Pulmonary artery endothelial cell (primary cell): ENCODE measurements around the gene CTSG. TPM values are rescaled to one million over a fixed set of nuclear protein-coding genes. Genes with fewer than 3 reads are reported as not detected.
"Not testable (repeated sequence)": the region's sequence is repeated elsewhere in the genome, so short reads cannot be mapped to it uniquely, and the experiment has no call there.

ENCODE experiments used
- DNase-seq: peaks from one replicate; pipeline ENCODE4 v3.0.0-alpha.2; 2011; ENCODE audit warnings: low read depth, low spot score
- total RNA-seq: library from RNA; depleted of rRNA; stranded (reverse); fragments of >200 nt; gene quantifications from 2 replicates; pipeline ENCODE4 v1.2.3, GENCODE V29; 2014

Gene CTSG
- total RNA-seq, 1 donor from 2014 or later: not detected

GRCh38 chr14:24542346-24542936, 33.6 kb downstream of the CTSG start:
- DNase-seq: no peak

DNA sequence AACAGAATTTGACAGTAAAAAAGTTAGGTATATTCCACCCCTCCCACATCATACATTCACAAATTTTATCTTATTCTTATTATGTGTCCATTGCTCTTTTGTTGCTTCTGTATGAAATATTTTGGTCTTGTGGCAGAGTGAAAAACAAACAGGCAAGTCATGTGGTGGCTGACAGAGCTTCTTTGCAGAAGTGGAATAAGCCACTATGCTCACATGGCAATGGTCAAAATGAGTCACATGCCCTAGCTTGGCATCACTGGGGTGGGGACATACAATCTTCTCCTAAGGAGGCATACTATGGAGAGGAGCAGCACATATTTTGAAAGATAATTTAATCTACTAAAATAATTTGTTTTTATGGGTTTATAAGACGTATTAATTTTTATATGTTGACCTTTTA, 40.3 kb downstream of the CTSG start:
- no peak for DNase-seq

DNA sequence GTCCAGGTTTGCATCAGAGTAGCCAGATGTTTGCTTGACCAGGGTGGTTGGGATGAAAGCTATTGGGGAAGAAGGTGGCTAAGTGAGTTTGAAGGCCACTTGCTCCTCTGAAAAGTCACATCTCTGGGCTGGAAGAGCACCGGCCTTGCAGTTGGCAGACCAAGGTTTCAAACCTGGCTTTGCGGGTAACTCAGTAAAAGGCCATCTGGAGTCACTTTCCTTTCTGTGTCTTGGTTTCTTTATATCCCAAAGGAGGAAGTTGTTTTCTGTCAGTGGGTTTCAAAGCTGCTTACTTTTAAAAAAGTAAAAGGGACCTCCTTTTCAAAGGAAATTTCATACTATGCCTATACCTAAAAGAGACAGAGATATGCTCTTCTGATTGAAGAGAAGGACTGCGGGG, 41.8 kb downstream of the CTSG start:
- no peak for DNase-seq

DNA sequence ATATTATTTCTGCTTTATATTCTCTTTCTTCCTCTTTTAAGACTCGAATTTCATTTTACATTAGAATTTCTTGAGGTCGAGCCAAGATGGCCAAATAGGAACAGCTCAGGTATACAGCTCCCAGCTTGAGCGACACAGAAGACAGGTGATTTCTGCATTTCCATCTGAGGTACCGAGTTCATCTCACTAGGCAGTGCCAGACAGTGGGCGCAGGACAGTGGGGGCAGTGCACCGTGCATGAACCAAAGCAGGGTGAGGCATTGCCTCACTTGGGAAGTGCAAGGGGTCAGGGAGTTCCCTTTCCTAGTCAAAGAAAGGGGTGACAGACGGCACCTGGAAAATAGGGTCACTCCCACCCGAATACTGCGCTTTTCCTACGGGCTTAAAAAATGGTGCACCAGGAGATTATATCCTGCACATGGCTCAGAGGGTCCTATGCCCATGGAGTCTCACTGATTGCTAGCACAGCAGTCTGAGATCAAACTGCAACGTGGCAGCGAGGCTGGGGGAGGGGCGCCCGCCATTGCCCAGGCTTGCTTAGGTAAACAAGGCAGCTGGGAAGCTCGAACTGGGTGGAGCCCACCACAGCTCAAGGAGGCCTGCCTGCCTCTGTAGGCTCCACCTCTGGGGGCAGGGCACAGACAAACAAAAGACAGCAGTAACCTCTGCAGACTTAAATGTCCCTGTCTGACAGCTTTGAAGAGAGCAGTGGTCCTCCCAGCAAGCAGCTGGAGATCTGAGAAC, 50.0 kb downstream of the CTSG start:
- not testable (repeated sequence) for DNase-seq

Other genes with a start within 250 kb of the CTSG start
- 36.3 and 41.8 TPM in 2 replicates for gene ADCY4, start 241.2 kb downstream of the CTSG start, total RNA-seq
- 3.7 and 3.9 TPM in 2 replicates for gene RIPK3, start 236.3 kb downstream of the CTSG start, total RNA-seq
- 16.1 and 19.1 TPM in 2 replicates for gene NFATC4, start 208.1 kb downstream of the CTSG start, total RNA-seq
- gene NYNRIN, start 177.2 kb downstream of the CTSG start, total RNA-seq: 9.8 and 10.5 TPM in 2 replicates
- 0.86 and 1.8 TPM in 2 replicates for gene CBLN3, start 146.6 kb downstream of the CTSG start, total RNA-seq
- gene KHNYN, start 146.3 kb downstream of the CTSG start, total RNA-seq: 53.9 and 72.1 TPM in 2 replicates
- gene SDR39U1, start 133.5 kb downstream of the CTSG start, total RNA-seq: 10.4 TPM in 2 replicates
- gene CMA1, start 68.0 kb downstream of the CTSG start, total RNA-seq: not detected in 2 replicates
- not detected in 2 replicates for gene GZMH, start 33.4 kb upstream of the CTSG start, total RNA-seq
- gene GZMB, start 57.9 kb upstream of the CTSG start, total RNA-seq: not detected in 2 replicates